Suprapubic skin (tissue), 4 donors: ENCODE measurements around the gene IDH3G.

Source experiments
- POLR2A ChIP-seq, 2 donors: fragments of 450-650 bp; IDR thresholded peaks; one replicate each; pipeline ENCODE4 v1.6.1; 2017; ENCODE audit warnings: antibody characterized with exemption in 2 of 2, mild to moderate bottlenecking in 2 of 2, moderate library complexity in 2 of 2
- POLR2AphosphoS5 ChIP-seq, 3 donors: sonication (generic); formaldehyde crosslinking; IDR thresholded peaks; one replicate each; pipeline ENCODE4 v1.6.1; 2017; ENCODE audit warnings: antibody characterized with exemption in 3 of 3

DNA sequence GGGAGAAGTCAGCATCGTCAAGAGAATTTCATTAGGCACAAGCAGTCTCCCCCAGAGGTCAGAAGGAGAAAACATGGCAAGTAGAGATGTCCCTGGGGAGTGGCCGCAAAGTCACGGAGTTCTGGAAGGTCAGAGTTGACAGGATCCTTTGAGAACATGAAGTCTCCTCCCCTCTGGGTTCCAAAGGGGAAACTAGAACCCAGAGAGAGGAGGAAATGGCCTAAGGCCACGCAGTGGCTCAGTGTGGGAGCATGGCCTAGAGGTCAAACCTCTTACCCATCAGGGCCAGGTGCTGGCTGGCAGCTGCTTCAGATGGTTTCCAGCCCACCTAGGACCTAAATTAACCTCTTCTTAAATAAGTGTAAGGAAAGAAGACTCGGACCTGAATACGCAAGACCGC is 884 bp downstream of the IDH3G start:
- no peak for TF ChIP-seq POLR2A (IDR thresholded peaks at IDR 0.05)
- TF ChIP-seq POLR2AphosphoS5 (IDR thresholded peaks at IDR 0.05), result no peak
